ENCODE measurements around the gene CNTN5. TPM values are rescaled to one million over a fixed set of nuclear protein-coding genes. Genes with fewer than 3 reads are reported as not detected.

CNTN5 gene
- total RNA-seq, 1 donor from 2014 or later, result not detected

DNA sequence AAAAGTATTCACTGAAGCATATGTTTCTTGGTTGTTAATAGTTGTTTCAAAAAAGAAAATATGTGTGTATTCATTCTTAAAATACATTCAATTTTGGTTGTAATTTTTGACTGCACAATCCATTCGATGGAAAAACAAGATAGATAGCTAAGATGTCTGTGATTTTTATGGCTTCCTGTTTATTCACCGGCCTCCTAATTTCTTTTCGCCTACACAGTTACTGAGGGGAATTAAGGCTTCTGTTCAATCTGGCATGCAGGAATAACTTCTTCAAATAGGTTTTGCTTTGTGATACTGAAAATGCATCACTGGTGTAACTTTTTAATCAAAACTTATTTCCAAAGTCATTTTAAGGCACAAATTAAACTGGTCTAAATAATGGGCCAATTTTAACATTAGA is 1375.5 kb downstream of the CNTN5 start:
- no peak for DNase-seq (ENCODE audit: low spot score)
- no peak for ATAC-seq

DNA sequence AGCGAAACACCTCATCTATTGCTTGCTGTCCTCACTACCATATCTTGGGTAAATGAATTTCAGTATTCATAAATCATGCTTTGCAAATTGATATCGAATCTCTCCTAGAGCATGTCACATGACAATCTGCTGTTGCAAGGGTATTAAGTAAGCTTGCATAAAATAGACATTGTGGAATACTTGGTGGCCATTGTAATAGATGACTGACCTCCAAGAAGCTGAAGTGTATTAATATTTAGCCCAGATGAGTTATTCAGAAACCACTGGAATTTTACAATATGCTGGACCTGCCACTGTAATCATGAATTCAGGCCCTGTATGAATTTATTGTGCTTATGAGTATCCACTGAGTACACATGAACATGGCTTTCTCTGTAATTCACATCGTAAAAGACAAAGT is 1376.7 kb downstream of the CNTN5 start:
- no peak for ATAC-seq
- no peak for DNase-seq (ENCODE audit: low spot score)

DNA sequence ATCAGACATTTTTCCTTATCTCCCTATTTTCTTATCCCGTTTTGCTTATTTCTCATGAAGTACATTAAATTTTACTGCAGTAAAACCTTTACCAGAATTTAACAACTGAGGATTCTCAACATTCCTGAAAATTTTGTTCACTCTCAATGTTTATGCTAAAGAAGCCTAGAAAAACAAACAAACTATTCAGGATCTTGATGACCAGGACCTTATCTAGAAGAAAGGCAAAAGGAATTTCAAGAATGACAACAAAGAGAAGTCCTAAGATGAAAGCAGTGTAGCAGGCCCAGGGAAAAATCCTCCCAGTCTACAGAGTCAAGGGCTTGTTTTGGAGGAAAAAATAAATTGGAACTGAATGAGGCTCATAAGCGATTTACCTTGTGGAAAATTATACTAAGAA is 1383.1 kb downstream of the CNTN5 start:
- ATAC-seq (no peak), DNase-seq (ENCODE audit: low spot score) (no peak)

DNA sequence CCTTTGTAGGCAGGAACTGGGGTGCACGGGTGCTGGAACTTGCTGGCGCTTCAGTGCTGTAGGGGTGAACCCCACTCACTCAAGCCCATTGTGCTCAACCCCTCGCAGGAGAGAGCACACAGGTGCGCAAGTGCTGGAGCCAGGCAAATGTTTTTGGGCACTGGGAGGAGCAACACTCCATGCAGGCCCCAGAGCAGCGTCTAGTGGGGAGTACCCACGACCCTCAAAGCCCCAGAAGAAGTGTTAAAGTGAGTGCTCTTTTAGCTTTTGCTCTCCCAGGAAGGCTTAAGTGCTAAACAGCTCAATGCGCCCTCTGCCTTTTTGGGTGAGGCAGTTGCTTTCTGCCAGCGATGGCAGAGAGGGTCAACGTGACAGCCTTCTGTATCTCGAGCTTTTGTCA is 1384.2 kb downstream of the CNTN5 start:
- ATAC-seq (no peak), DNase-seq (ENCODE audit: low spot score) (no peak)

All from left lobe of liver (tissue), 2 donors.